ENCODE results near the gene GDPD5.
"Not testable (repeated sequence)": the region's sequence is repeated elsewhere in the genome, so short reads cannot be mapped to it uniquely, and the experiment has no call there.

Gene GDPD5

DNA sequence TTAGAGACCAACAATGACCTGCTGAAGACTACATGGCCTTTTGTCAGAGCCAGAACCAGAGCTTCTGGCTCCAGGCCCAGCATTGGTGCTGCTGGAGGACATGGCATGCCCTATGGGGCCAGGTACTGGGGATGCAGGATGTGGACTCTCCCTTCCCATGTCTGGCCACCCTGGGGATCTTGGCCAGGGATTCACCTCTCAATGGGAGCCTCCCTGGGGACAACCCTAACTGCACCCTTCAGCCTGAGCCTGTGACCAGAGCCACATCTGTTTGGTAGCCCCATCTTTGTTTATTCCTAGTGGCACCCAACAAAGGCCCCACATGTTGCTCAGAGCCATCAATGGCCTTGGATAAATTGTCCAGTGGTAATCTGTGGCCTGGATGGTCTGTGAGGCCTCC is 98.6 kb downstream of the GDPD5 start:
- DNase-seq (ENCODE audit: low read depth): no peak
- H3K9ac ChIP-seq (ENCODE audit: low read length): no peak overlapping the region
- peaks cover 8% of the 10 kb centered on the region for H3K4me1 ChIP-seq (ENCODE audit: control insufficient read depth, insufficient read depth, low read length)
- H3K4me3 ChIP-seq (ENCODE audit: low read length): no peak overlapping the region
- H3K36me3 ChIP-seq (ENCODE audit: control insufficient read depth, insufficient read depth, low read length, severe bottlenecking): peaks cover 10% of the 10 kb centered on the region
- H3K27me3 ChIP-seq (replicated peaks; ENCODE audit: control insufficient read depth, insufficient read depth, low read length): peaks cover 17% of the 10 kb centered on the region
- peaks cover 7% of the 10 kb centered on the region for H3K9me3 ChIP-seq (ENCODE audit: control insufficient read depth, low read length)

DNA sequence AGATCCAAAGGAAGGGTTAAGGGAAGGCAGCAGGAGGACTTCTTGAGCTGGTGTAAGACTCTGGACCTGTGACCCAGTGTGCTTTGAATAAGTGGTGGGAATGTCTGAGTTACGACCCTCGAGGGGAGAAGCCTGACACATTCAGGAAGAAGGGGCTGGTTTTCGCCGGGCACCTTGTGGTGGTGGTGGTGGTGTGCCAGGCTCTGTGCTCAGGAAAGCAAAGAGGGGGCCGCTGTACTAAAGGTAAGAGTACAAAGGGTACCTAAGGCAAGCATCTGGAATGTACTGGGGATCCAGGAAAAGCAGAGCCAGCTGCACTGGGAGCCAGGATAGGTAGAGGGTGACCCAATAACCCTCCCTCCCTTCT is 99.0 kb downstream of the GDPD5 start:
- Histone ChIP-seq H3K4me3 (ENCODE audit: low read length) (no peak overlapping the region), H3K9ac (ENCODE audit: low read length) (no peak overlapping the region), H3K9me3 (ENCODE audit: control insufficient read depth, low read length) (peaks cover 7% of the 10 kb centered on the region), H3K27me3 (replicated peaks; ENCODE audit: control insufficient read depth, insufficient read depth, low read length) (peaks cover 12% of the 10 kb centered on the region), H3K36me3 (ENCODE audit: control insufficient read depth, insufficient read depth, low read length, severe bottlenecking) (peaks cover 11% of the 10 kb centered on the region), H3K4me1 (ENCODE audit: control insufficient read depth, insufficient read depth, low read length) (peaks cover 8% of the 10 kb centered on the region)
- no peak for DNase-seq (ENCODE audit: low read depth)

DNA sequence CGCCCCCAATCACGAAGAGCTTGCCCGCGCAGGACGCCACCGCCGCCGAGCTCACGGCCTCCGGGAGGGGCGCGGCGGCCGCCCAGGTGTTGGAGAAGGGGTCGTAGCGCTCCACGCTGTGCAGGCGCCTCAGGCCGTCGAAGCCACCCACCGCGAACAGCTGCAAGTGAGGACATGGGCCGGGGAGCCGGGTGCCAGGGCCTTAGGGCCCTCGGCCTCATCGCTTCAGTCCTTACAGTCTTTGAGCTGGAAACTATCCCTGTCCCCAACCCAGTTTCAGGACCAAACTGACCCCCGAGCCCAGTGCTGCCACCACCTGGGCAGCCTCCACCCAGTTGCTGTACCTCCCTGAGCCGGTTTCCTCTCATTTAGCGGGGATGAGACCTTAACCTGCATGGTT is 100.3 kb downstream of the GDPD5 start:
- DNase-seq (ENCODE audit: low read depth): no peak
- Histone ChIP-seq H3K9ac (ENCODE audit: low read length) (no peak overlapping the region), H3K9me3 (ENCODE audit: control insufficient read depth, low read length) (peaks cover 7% of the 10 kb centered on the region)

DNA sequence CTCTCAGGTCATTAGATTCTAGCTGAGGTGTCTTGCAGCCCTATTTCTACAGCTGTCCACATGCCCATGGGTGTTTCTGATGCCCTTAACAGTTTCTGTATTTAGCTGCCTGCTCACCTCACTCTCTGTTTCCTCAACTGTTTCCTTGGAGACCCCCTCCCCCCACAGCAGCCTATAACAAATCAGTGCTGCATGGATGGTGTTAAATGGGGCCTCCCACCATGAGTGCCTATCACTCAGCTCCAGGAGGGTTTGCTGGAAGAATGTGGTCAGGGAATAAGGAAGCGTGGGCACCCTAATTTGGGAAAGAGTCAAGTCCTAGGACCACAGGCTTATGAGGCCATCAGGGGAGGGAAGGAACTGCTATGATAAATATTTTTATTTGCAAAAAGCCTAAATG is 101.3 kb downstream of the GDPD5 start:
- no peak for DNase-seq (ENCODE audit: low read depth)
- H3K9me3 ChIP-seq (ENCODE audit: control insufficient read depth, low read length): peaks cover 3% of the 10 kb centered on the region
- peaks cover 4% of the 10 kb centered on the region for H3K4me1 ChIP-seq (ENCODE audit: control insufficient read depth, insufficient read depth, low read length)
- H3K9ac ChIP-seq (ENCODE audit: low read length): no peak overlapping the region
- H3K36me3 ChIP-seq (ENCODE audit: control insufficient read depth, insufficient read depth, low read length, severe bottlenecking): peaks cover 14% of the 10 kb centered on the region
- H3K27me3 ChIP-seq (replicated peaks; ENCODE audit: control insufficient read depth, insufficient read depth, low read length): no peaks in the 10 kb centered on the region
- H3K4me3 ChIP-seq (ENCODE audit: low read length): no peak overlapping the region

More for the DNA sequence above, 100.3 kb downstream of the GDPD5 start:
- peaks cover under 1% of the 10 kb centered on the region for H3K27me3 ChIP-seq (replicated peaks; ENCODE audit: control insufficient read depth, insufficient read depth, low read length)
- H3K4me3 ChIP-seq (ENCODE audit: low read length): no peak overlapping the region
- peaks cover 6% of the 10 kb centered on the region for H3K4me1 ChIP-seq (ENCODE audit: control insufficient read depth, insufficient read depth, low read length)
- peaks cover 14% of the 10 kb centered on the region for H3K36me3 ChIP-seq (ENCODE audit: control insufficient read depth, insufficient read depth, low read length, severe bottlenecking)

DNA sequence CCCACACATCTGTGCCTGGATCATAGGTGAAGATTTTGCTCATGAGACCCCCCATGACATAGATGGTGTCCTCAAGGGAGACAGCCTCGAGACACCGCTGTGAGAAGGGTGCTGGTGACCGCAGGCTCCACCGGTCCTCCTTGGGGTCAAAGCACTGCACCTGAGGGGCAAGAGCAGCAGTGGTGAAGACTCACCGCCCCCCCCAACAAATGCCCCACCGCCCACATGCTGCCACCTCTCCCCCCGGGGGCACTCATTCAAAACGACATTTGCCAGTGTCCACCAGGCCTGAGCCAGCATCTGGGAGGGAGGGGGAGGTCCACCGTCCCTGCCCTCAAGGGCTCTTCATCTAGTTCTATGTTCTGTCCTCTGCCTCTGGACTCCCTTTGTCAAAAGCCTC is 102.0 kb downstream of the GDPD5 start:
- Histone ChIP-seq H3K36me3 (ENCODE audit: control insufficient read depth, insufficient read depth, low read length, severe bottlenecking) (peaks cover 14% of the 10 kb centered on the region), H3K9ac (ENCODE audit: low read length) (no peak overlapping the region), H3K4me3 (ENCODE audit: low read length) (no peak overlapping the region), H3K4me1 (ENCODE audit: control insufficient read depth, insufficient read depth, low read length) (peaks cover 6% of the 10 kb centered on the region), H3K9me3 (ENCODE audit: control insufficient read depth, low read length) (no peaks in the 10 kb centered on the region), H3K27me3 (replicated peaks; ENCODE audit: control insufficient read depth, insufficient read depth, low read length) (no peaks in the 10 kb centered on the region)
- no peak for DNase-seq (ENCODE audit: low read depth)

DNA sequence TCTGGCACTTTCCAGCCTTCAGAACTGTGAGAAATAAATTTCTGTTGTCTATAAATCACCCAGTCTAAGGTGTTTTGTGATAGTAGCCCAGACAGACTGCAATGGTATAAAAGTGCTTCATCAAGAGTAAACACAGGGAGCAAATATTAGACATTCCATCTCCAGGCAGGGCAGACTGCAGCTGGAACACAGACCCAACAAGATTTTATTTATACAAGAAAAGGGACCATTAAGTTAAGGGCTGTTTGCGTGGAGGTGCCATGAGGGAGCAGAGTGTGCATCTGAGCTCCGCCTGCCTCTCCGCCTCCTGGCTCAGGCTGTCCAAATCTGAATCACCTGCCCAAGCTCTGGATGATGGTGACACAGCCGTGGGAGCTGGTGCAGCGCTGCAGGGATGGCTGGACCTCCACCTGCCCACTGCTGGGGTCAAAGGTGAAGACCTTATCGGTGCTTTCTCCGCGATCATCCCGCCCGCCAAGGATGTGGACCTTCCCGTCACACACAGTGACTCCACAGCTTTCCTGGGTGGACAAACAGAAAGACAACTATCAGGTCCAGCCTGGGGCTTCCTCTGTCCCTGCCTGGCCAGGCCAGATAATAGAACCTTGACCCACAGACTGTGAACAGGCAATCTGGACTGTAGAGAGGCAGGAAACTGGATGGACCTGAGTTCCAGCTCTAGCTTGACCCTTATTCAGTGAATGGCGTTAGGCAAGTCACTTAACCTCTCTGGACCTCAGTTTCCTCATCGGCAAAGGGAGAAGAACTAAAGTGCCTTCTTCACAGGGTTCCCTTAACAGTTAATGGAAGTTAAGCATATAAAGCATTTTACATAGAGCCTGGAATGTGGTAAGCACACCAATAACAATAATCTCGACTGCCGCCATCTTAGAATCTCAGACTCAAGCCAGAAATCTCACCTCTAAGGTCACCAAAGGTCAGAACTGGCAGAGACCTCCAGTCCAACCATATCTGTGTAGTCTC is 103.2 kb downstream of the GDPD5 start:
- H3K27me3 ChIP-seq (replicated peaks; ENCODE audit: control insufficient read depth, insufficient read depth, low read length): no peaks in the 10 kb centered on the region
- no peak overlapping the region for H3K4me3 ChIP-seq (ENCODE audit: low read length)
- H3K9me3 ChIP-seq (ENCODE audit: control insufficient read depth, low read length): no peaks in the 10 kb centered on the region
- H3K4me1 ChIP-seq (ENCODE audit: control insufficient read depth, insufficient read depth, low read length): peaks cover 10% of the 10 kb centered on the region
- DNase-seq (ENCODE audit: low read depth): no peak
- H3K36me3 ChIP-seq (ENCODE audit: control insufficient read depth, insufficient read depth, low read length, severe bottlenecking): peaks cover 14% of the 10 kb centered on the region
- H3K9ac ChIP-seq (ENCODE audit: low read length): no peak overlapping the region

DNA sequence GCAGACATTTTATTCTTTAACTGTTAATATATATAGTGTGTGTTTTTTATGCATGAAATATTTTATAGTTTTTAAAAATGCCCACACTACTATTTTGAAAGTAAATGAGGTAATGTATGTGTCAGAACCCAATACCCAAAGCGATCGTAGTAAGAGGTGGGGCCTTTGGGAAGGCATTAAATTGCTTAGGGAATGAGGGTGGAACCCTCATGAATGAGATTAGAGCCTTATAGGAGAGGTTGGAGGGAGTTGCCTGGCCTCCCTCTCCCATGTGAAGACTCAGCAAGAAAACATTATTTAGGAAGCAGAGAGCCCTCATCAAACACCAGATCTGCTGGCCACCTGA is 103.9 kb downstream of the GDPD5 start:
- Histone ChIP-seq H3K4me1 (ENCODE audit: control insufficient read depth, insufficient read depth, low read length) (peaks cover 10% of the 10 kb centered on the region), H3K9ac (ENCODE audit: low read length) (no peak overlapping the region), H3K4me3 (ENCODE audit: low read length) (no peak overlapping the region), H3K27me3 (replicated peaks; ENCODE audit: control insufficient read depth, insufficient read depth, low read length) (no peaks in the 10 kb centered on the region), H3K9me3 (ENCODE audit: control insufficient read depth, low read length) (no peaks in the 10 kb centered on the region), H3K36me3 (ENCODE audit: control insufficient read depth, insufficient read depth, low read length, severe bottlenecking) (peaks cover 14% of the 10 kb centered on the region)
- DNase-seq (ENCODE audit: low read depth): no peak

DNA sequence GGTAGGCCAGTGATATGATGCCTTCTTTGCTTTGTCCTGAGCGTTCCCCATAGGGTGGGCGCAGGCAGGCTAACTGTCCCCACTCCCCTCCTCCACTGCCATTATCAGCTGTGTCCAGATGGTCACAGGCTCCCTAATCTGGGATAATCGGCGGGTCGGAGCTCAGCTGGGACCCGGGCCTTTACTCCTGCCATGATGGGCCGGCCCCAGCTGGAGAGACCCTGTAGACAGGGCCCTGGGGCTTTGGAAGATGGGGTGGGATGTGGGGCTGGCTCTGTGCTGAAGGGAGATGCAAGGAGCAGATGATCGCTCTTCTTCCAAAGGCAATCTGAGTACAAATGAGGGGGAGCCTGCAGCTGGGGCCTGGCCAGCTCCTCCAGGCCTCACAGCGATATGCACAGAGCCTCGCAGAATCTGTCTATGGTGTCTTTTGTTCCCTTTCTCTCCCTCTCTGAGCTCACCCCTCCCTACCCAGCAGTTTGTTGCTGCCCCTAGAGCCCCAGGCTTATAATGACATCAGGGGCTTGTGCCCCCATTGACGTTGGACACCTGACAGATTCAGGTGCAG is 104.6 kb downstream of the GDPD5 start:
- Histone ChIP-seq H3K9ac (ENCODE audit: low read length) (no peak overlapping the region), H3K36me3 (ENCODE audit: control insufficient read depth, insufficient read depth, low read length, severe bottlenecking) (peaks cover 14% of the 10 kb centered on the region), H3K4me1 (ENCODE audit: control insufficient read depth, insufficient read depth, low read length) (peaks cover 10% of the 10 kb centered on the region), H3K27me3 (replicated peaks; ENCODE audit: control insufficient read depth, insufficient read depth, low read length) (no peaks in the 10 kb centered on the region), H3K9me3 (ENCODE audit: control insufficient read depth, low read length) (no peaks in the 10 kb centered on the region), H3K4me3 (ENCODE audit: low read length) (no peak overlapping the region)
- DNase-seq (ENCODE audit: low read depth): no peak

DNA sequence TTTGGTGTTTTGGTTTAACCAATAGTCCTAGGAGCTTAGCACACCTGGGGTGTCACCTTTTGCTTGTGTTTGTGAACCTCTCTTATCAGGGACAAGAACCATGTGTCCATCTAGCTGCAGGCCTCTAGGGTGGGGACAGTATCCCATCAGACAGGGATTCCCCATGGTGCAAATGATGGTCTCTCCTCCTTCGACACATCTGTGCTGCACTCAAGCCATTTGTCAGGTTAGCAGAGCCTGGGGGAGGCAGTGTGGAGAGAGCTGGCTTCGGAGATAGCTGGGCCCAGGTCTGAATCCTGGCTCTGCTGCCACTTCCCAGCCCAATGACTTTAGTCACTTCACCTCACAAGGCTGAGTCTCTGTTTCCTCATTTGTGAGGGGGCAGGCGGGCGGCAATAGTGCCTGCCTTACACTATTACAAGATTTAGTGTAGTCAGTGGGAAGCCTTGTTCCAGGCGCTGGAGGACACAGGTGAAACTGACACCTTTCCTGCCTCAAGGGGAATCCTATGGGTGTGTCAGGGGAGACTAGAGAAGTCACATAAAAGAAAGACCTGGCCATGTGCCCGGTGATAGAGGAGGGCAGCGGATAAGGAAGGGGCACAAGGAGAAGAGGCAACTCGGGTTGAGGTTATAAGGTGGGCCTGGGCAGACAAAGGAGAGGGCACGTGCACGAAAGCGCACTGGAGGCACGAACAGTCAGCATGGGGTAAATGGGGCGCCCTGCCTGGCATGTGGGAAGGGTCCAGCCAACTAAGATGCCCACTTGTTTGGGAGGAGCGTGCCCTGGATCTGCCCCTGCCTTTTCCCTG is 105.3 kb downstream of the GDPD5 start:
- Histone ChIP-seq H3K4me3 (ENCODE audit: low read length) (no peak overlapping the region), H3K36me3 (ENCODE audit: control insufficient read depth, insufficient read depth, low read length, severe bottlenecking) (peaks cover 14% of the 10 kb centered on the region), H3K4me1 (ENCODE audit: control insufficient read depth, insufficient read depth, low read length) (peaks cover 10% of the 10 kb centered on the region), H3K9ac (ENCODE audit: low read length) (no peak overlapping the region), H3K27me3 (replicated peaks; ENCODE audit: control insufficient read depth, insufficient read depth, low read length) (no peaks in the 10 kb centered on the region), H3K9me3 (ENCODE audit: control insufficient read depth, low read length) (no peaks in the 10 kb centered on the region)
- DNase-seq (ENCODE audit: low read depth): no peak

DNA sequence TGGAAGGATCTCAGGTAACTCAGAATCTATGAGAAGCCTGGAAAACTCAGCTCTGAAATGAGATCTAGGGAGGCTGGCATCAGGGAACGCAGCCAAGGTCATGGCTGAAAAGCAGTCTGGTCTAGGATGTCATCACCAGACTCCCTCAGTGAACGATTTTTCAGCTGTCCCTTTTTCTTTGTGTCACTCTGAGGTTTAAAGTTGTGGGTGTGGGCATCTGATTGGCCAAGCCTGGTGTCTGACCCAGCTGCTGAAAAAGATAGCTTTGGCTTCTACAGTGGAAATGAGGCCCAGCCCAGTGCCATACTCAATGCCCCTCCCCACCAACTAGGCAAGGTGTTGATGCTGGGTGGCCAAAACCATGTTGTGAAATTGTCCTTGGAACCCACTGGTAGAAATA is 111.9 kb downstream of the GDPD5 start:
- Histone ChIP-seq H3K4me3 (ENCODE audit: low read length) (no peak overlapping the region), H3K27me3 (replicated peaks; ENCODE audit: control insufficient read depth, insufficient read depth, low read length) (no peaks in the 10 kb centered on the region), H3K36me3 (ENCODE audit: control insufficient read depth, insufficient read depth, low read length, severe bottlenecking) (peaks cover 23% of the 10 kb centered on the region), H3K9ac (ENCODE audit: low read length) (no peak overlapping the region), H3K4me1 (ENCODE audit: control insufficient read depth, insufficient read depth, low read length) (peaks cover 15% of the 10 kb centered on the region), H3K9me3 (ENCODE audit: control insufficient read depth, low read length) (no peaks in the 10 kb centered on the region)
- no peak for DNase-seq (ENCODE audit: low read depth)

DNA sequence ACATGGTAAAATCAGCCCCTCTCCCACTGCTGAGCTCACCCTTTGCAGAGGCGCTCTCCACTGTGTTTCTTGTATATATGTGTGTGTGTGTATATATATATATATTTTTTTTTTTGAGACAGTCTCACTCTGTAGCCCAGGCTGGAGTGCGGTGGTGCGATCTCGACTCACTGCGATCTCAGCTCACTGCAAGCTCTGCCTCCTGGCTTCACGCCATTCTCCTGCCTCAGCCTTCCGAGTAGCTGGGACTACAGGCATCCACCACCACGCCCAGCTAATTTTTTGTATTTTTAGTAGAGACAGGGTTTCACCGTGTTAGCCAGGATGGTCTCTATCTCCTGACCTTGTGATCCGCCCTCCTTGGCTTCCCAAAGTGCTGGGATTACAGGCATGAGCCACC is 112.6 kb downstream of the GDPD5 start:
- H3K4me1 ChIP-seq (ENCODE audit: control insufficient read depth, insufficient read depth, low read length); H3K9ac ChIP-seq (ENCODE audit: low read length); H3K9me3 ChIP-seq (ENCODE audit: control insufficient read depth, low read length); DNase-seq (ENCODE audit: low read depth); H3K27me3 ChIP-seq (replicated peaks; ENCODE audit: control insufficient read depth, insufficient read depth, low read length); H3K4me3 ChIP-seq (ENCODE audit: low read length): not testable (repeated sequence)
- H3K36me3 ChIP-seq (ENCODE audit: control insufficient read depth, insufficient read depth, low read length, severe bottlenecking): peaks cover 30% of the 10 kb centered on the region

Measured in adipocyte (in vitro differentiated cells).